Peyer's patch (tissue), 4 donors: ENCODE measurements around the gene AHCY.

Experiments used
- POLR2A ChIP-seq, 2 donors: fragments of 450-650 bp; IDR thresholded peaks; one replicate each; pipeline ENCODE4 v1.5.1; 2017; ENCODE audit warnings: antibody characterized with exemption in 2 of 2, mild to moderate bottlenecking in 2 of 2, moderate library complexity in 2 of 2
- TF ChIP-seq, protein P1 (sequence below), 6 experiments: fragments of 450-650 bp in 4 of 6; fragments of 200-600 bp in 2 of 6; sonication (generic) in 1 of 6; IDR thresholded peaks; one replicate each; pipeline ENCODE4 v1.5.1; 2017 to 2019; ENCODE audit warnings: antibody characterized with exemption in 6 of 6, mild to moderate bottlenecking in 3 of 6, moderate library complexity in 1 of 6

DNA sequence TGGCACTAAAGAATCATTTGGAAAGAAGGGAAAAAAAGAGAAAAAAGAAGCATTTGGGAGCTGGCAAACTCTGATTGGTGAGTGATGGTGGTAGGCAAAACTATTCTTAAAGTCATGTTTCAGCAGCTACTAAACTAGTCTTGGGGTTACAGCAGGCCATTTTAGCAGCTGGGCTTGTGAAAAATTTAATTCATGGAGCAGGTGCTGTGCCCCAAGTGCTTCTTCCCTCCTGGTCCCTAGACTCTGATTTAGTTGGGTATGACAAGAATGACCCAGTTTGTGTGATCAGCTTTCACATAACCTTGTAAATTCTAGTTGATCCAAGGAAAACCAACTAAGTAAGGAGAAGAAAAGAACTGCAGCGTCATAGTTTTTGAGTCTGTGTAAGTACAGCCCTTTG, 63.0 kb downstream of the AHCY start:
- TF ChIP-seq, protein P1, sequence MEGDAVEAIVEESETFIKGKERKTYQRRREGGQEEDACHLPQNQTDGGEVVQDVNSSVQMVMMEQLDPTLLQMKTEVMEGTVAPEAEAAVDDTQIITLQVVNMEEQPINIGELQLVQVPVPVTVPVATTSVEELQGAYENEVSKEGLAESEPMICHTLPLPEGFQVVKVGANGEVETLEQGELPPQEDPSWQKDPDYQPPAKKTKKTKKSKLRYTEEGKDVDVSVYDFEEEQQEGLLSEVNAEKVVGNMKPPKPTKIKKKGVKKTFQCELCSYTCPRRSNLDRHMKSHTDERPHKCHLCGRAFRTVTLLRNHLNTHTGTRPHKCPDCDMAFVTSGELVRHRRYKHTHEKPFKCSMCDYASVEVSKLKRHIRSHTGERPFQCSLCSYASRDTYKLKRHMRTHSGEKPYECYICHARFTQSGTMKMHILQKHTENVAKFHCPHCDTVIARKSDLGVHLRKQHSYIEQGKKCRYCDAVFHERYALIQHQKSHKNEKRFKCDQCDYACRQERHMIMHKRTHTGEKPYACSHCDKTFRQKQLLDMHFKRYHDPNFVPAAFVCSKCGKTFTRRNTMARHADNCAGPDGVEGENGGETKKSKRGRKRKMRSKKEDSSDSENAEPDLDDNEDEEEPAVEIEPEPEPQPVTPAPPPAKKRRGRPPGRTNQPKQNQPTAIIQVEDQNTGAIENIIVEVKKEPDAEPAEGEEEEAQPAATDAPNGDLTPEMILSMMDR (IDR thresholded peaks at IDR 0.05) = no peak
- no peak for TF ChIP-seq POLR2A (IDR thresholded peaks at IDR 0.05)
